NCI-H187 treated with DMSO at 0.1 percent for 48 hours (cell line): ENCODE results near the gene TDRD1.

Source experiments
- DNase-seq: peaks from one replicate; lab custom pipeline; 2025; lab: John Stamatoyannopoulos, UW

The TDRD1 gene

GRCh38 chr10:114266521-114266920 lies 87.4 kb downstream of the TDRD1 start:
- no peak for DNase-seq

- no peak for DNase-seq
Measured at GRCh38 chr10:114271075-114271778, 92.1 kb downstream of the TDRD1 start.

- no peak for DNase-seq
Measured at GRCh38 chr10:114271779-114272167, 92.6 kb downstream of the TDRD1 start.

- no peak for DNase-seq
Measured at GRCh38 chr10:114272696-114273095, 93.5 kb downstream of the TDRD1 start.

- DNase-seq = no peak
Measured at GRCh38 chr10:114273910-114274309, 94.8 kb downstream of the TDRD1 start.

- DNase-seq = no peak
Measured at GRCh38 chr10:114274616-114275453, 95.7 kb downstream of the TDRD1 start.

- no peak for DNase-seq
Measured at GRCh38 chr10:114276066-114276465, 96.9 kb downstream of the TDRD1 start.

GRCh38 chr10:114276671-114277070 lies 97.5 kb downstream of the TDRD1 start:
- no peak for DNase-seq

GRCh38 chr10:114278140-114278883 lies 99.2 kb downstream of the TDRD1 start:
- no peak for DNase-seq

GRCh38 chr10:114278884-114279191 lies 99.7 kb downstream of the TDRD1 start:
- DNase-seq = no peak

- no peak for DNase-seq
Measured at GRCh38 chr10:114279289-114279688, 100.1 kb downstream of the TDRD1 start.

GRCh38 chr10:114279901-114280644 lies 100.9 kb downstream of the TDRD1 start:
- DNase-seq = no peak

GRCh38 chr10:114281006-114281405 lies 101.9 kb downstream of the TDRD1 start:
- no peak for DNase-seq

GRCh38 chr10:114281461-114281860 lies 102.3 kb downstream of the TDRD1 start:
- DNase-seq = no peak
